Measurements from ENCODE around the gene FAM219A.
"Not testable (repeated sequence)": the region's sequence is repeated elsewhere in the genome, so short reads cannot be mapped to it uniquely, and the experiment has no call there.

FAM219A gene

GRCh38 chr9:34374905-34375552 lies 83.3 kb downstream of the FAM219A start:
- no peak for DNase-seq

DNA sequence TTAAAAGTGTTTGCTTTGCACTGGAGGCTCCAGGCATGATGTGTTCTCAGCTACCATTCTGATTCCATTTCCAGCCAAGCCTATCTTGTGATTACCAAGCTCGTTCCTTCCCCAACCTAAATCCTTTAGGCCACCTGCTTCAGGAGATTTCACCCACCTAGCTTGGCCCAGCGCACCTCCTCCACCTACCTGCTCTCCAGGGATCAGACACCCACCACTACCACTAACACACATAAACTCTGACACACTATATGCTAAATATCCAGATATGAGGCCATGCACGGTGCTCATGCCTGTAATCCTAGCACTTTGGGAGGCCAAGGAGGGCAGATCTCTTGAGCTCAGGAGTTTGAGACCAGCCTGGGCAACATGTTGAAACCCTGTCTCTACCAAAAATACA lies 84.0 kb downstream of the FAM219A start:
- DNase-seq, result no peak

DNA sequence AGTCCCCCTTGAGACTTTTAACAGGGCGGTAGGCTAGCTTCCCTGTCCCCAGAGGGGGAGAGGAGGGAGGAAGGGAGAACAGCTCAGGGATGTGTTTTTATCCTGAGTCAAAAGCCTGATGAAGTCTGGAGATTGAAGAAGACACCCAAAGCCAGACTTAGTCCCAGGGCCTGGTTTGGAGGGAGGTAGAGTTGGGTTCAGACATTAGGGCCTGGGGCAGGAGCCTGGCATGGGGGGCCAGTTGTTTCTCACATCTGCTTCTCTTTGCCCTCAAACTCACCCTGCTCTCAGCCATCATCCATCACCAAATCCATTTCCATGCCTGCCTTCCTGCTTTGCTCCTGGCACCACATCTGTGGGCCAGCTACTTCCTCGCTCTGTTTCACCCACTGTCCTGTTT lies 84.6 kb downstream of the FAM219A start:
- no peak for DNase-seq

DNA sequence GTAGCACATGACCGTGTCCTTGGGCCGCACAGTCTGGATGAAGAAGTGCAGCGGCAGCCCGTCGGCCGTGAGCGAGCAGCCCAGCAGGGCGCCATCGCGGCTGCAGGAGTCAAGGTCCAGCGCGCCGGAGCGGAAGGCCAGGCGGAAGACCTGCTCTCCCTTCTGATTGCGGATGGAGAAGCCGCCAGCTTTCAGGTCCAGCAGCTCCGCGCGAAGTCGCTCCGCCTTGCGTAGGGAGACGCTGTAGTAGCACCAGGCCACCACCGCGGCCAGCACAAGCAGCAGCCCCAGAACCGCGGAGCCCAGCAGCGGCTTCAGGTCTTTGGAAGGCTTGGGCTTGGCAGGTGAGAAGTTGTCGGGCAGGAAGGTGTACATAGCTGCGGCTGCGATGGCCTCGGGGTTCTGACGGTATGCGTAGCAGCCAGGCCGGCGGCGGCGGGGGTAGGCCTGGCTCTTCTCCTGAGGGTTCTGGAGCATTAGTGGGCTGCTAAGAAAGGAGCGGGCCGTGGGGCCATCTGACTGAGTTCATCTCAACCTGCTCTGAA lies 85.8 kb downstream of the FAM219A start:
- no peak for DNase-seq

DNA sequence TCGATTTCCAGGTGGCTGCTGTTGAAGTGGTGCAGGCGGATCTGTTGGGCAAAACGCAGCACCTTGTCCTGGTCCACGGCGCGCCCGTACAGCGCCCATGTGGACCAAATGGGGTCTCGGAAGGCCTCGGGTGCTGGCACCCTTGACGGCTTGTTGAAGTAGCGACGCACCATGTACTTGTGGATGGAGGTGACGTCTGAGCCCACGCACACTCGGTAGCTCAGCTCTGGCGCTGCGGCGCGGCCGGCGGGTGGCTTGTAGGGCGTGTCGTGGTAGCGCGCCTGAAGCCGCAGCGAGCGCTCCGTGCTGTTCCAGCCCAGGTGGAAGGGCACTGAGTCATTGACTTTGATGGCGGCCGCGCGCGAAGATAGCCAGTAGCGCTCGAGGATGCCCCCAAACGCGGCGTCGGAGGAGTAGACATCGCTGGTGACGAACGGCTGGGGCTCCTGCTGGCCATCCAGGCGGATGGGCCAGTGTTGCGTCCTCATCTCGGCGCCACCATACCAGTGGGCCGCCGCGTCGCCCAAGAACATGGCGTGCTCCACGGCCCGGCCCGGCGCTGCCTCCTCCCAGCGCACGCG lies 86.4 kb downstream of the FAM219A start:
- no peak for DNase-seq

GRCh38 chr9:34370970-34371880 lies 87.1 kb downstream of the FAM219A start:
- DNase-seq, result no peak

DNA sequence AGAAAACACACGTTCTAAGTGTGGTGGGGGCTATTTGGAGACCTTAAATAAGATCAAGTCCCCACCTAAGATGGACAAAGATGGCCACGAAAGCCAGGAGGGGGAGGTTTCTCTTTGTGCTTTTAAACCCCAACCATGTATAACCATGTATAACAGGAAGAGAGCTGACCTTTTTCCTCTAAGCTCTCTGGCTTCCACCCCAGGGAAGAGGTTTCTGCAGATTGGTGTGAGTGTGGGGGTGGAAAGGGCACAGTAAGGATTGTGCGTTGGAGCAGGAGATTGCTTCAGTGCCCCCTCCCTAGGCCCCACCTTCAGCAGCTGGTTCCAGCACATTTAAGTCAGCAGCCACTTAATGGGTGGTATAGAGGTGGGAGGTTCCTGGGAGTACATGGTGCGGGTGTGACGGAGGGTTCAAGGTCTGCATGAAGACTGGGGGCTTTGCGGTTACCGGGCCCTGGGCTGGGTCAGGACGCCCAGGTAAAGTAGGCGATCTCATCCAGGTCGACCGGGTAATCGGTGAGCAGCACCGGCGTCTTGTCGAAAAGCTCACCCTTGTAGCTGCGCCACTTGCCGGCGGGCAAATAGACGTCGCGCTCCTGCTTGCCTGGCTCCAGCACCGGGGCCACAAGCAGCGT lies 87.9 kb downstream of the FAM219A start:
- no peak for DNase-seq

DNA sequence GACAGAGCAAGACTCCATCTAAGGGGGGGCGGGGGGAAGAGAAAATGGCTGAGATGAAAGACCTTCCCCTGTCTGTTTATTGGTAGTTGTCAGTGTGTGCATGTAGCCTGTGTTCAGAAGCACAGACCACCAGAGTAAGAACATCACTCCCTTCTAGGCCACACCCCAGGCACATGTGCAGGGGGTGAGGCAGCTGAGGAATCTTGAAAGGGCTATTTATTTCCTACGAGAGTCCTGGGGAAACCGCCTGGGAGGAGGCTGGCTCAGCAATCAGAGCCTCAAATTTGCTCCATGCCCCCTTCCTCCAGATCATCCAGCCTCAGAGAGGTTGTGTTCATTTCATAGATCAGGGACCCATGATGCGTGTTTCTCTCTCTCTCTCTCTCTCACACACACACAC lies 88.7 kb downstream of the FAM219A start:
- no peak for DNase-seq

GRCh38 chr9:34368796-34369195 lies 89.6 kb downstream of the FAM219A start:
- DNase-seq, result not testable (repeated sequence)

- DNase-seq, result not testable (repeated sequence)
Measured at GRCh38 chr9:34367751-34368410, 90.5 kb downstream of the FAM219A start.

DNA sequence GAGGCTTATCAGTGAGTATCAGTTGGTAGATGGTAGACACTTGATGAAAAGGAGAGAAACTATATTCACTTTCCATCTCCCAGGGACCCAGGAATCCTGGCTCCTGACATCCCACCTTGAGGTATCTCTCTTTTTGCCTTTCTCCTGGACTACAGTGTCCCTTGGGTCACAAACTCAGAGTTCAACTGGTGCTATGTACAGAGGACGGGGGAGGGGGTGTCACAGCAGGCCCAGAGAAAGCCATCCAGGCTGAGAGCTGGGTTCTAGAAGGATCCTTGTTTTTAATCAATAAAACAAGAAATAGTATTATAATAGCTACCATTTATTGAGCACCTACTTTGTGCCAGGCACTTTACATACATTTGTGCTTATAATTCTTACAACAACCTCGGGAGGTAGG lies 92.0 kb downstream of the FAM219A start:
- no peak for DNase-seq

DNA sequence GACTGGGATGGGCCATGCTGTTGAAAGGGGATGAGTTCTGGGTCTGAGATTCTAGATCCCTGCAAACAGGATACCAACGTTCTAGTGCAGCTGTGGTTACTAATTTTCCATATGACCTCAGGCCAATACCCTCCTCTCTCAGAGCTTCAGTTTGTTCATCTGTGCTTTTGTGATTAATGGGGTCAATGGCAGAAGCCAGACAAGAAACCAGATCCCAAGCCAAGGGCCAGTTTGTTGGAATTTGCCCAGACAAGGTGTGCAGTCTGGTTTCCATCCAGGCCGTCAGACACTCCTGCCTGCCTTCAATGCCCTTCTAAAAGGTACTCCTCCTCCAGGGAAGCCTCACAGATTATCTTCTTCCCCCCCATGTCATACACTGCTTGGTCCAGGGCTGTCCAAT lies 93.1 kb downstream of the FAM219A start:
- DNase-seq, result no peak

GRCh38 chr9:34363619-34364351 lies 94.6 kb downstream of the FAM219A start:
- peak; percentile 25 for DNase-seq

GRCh38 chr9:34362614-34363214 lies 95.7 kb downstream of the FAM219A start:
- DNase-seq, result no peak

GRCh38 chr9:34352957-34353356 lies 105.4 kb downstream of the FAM219A start:
- not testable (repeated sequence) for DNase-seq

GRCh38 chr9:34352122-34352652 lies 106.2 kb downstream of the FAM219A start:
- not testable (repeated sequence) for DNase-seq

DNA sequence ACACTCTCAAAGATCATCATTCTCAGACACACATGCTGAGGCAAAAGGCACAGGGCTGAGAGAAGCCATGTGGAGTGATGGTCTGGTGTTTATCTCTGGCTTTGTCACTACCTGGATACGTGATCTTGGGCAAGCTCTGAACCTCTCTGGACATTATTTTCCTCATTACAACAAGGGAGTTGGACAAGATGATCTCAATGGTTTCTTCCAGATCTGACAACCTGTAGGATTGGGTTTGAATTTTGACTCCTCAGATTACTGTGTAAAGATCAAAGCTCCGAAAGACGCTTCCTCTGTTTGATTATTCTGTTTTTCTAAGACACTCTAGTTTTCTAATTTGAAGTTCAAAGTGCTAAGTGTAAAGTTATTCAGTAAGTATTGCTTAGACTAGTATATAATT lies 109.0 kb downstream of the FAM219A start:
- no peak for DNase-seq

Measured in fibroblast of skin of right biceps (primary cell).